ENCODE results near the gene OR56B1.
"Not testable (repeated sequence)": the region's sequence is repeated elsewhere in the genome, so short reads cannot be mapped to it uniquely, and the experiment has no call there.

The OR56B1 gene

DNA sequence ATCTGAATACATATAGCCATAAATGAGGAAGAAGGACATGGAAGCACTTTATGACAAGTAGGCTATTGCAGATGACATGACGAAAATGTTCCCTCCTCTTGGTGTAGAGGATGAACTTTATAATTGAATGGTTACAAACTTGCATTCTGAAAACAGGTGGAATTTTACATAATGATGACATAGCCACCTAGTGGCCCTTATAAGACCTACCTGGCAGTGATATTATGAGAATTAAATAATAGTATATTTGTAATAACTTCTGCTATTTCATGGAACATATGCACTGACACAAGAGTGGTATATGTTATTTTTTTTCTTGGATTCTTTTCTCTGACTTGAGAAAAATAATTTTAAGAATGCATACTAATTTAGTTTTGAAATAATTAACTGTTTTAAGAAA lies 23.7 kb upstream of the OR56B1 start:
- TF ChIP-seq, protein P1, sequence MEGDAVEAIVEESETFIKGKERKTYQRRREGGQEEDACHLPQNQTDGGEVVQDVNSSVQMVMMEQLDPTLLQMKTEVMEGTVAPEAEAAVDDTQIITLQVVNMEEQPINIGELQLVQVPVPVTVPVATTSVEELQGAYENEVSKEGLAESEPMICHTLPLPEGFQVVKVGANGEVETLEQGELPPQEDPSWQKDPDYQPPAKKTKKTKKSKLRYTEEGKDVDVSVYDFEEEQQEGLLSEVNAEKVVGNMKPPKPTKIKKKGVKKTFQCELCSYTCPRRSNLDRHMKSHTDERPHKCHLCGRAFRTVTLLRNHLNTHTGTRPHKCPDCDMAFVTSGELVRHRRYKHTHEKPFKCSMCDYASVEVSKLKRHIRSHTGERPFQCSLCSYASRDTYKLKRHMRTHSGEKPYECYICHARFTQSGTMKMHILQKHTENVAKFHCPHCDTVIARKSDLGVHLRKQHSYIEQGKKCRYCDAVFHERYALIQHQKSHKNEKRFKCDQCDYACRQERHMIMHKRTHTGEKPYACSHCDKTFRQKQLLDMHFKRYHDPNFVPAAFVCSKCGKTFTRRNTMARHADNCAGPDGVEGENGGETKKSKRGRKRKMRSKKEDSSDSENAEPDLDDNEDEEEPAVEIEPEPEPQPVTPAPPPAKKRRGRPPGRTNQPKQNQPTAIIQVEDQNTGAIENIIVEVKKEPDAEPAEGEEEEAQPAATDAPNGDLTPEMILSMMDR (conservative IDR thresholded peaks at IDR 0.05): peak; percentile 70
- no peak overlapping the region for H3K27ac ChIP-seq

DNA sequence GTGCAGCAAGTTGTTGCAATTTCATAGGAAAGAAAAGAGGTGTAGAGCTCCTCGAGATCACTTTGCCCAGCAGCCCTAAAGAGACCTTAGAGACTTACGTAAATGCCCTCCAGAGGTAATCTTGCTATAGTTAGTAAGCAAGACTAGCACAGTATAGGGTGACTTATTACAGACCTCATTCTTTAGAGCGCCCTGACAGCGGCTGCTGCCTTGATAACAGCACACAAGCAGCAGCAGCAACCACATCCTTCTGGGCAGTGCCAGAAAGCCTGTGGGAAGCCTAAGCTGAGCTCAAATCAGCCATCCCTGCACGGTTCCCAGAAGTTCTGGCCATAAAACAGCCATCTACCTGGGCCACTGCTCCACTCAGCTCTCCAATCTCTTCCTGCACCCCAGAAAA lies 22.6 kb upstream of the OR56B1 start:
- TF ChIP-seq, protein P1 (conservative IDR thresholded peaks at IDR 0.05): no peak
- H3K27ac ChIP-seq: no peak overlapping the region

DNA sequence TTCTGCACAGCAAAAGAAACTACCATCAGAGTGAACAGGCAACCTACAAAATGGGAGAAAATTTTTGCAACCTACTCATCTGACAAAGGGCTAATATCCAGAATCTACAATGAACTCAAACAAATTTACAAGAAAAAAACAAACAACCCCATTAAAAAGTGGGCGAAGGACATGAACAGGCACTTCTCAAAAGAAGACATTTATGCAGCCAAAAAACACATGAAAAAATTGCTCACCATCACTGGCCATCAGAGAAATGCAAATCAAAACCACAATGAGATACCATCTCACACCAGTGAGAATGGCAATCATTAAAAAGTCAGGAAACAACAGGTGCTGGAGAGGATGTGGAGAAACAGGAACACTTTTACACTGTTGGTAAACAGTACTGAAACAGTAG lies 19.7 kb upstream of the OR56B1 start:
- H3K27ac ChIP-seq: not testable (repeated sequence)

DNA sequence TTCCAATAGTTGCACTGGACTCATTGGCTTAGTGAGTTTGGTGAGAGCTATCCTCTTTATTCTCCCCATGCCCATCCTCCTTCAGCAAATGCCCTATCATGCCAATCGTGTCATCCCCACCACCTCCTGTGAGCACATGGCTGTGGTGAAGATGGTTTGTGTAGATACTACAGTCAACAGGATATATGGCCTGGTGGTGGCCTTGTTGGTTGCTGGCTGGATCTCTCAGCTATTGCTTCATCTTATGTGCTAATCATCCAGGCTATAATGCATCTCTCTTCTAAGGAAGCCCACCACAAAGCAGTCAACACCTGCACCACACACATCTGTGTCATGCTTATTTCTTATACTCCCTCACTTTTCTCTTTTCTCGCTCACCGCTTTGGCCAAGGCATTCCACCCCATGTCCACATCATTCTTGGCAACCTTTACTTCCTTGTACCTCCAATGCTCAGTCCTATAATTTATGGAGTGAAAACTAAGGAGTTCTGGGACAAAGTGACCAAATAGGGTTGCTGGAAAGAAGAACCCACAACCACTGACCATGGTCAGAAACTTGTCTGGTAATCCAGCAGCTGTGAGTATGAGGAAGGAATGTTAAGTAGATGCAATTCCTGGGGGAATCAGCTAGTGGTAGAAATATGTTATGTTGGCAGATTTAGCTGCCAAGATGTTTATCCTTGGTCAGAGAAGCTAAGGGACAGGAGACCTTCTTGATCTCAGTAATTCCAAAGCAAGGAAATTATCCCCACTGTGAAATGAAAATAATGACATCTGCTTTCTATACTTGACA lies 16.3 kb upstream of the OR56B1 start:
- TF ChIP-seq, protein P1 (conservative IDR thresholded peaks at IDR 0.05): no peak
- no peak overlapping the region for H3K27ac ChIP-seq

DNA sequence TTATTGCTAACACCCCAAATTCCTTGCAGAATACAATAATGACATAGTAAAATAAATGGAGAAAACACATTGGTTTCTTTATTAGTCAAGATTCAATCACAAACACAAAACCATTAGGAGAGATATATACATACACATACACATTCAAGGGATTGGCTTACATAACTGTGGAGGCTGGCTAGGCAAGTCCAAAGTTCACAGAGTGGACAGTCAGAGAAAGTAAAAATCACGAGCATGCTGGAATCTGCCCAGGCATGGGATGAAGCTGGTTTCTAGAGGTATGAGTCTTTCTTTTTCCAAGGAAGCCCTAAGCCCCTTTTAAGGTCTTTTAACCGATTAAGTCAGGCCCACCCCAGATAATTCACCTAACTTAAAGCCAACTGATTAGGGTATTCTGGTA lies 13.6 kb upstream of the OR56B1 start:
- H3K27ac ChIP-seq: no peak overlapping the region
- TF ChIP-seq, protein P1 (conservative IDR thresholded peaks at IDR 0.05): no peak

DNA sequence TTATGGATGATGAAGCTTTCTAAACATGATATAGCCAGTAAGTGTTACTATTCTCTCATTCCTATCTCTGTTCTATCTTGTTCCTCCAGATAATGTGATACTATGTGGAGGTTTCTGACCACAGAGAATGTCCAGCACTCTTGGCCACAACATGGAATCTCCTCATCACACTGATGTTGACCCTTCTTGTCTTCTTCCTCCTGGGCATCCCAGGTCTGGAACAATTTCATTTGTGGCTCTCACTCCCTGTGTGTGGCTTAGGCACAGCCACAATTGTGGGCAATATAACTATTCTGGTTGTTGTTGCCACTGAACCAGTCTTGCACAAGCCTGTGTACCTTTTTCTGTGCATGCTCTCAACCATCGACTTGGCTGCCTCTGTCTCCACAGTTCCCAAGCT lies 9.9 kb upstream of the OR56B1 start:
- no peak overlapping the region for H3K27ac ChIP-seq
- TF ChIP-seq, protein P1 (conservative IDR thresholded peaks at IDR 0.05): no peak

DNA sequence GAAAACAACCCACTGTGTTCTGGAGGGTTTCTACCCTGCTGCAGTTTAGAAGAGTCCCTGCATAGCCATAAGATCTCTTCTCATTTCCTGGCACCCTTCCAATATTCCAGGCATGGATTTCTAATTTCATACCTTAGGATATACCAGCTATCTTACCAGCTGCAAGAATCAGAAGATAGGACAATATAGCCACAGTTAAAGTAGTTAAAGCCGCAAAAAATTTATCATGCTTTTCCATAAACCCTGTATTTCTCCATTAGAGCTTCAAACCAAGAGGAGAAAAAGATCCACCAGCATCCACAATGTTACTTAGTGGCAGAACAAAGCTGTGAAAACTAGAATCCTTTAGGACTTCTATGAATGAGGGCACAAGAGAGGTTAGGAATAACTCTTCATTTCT lies 8.6 kb upstream of the OR56B1 start:
- no peak overlapping the region for H3K27ac ChIP-seq
- TF ChIP-seq, protein P1 (conservative IDR thresholded peaks at IDR 0.05): no peak

DNA sequence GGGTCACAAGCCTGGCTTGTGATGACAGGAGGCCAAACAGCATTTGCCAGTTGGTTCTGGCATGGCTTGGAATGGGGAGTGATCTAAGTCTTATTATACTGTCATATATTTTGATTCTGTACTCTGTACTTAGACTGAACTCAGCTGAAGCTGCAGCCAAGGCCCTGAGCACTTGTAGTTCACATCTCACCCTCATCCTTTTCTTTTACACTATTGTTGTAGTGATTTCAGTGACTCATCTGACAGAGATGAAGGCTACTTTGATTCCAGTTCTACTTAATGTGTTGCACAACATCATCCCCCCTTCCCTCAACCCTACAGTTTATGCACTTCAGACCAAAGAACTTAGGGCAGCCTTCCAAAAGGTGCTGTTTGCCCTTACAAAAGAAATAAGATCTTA lies 843 bp downstream of the OR56B1 start:
- no peak overlapping the region for H3K27ac ChIP-seq
- TF ChIP-seq, protein P1 (conservative IDR thresholded peaks at IDR 0.05): no peak

Measured in VCaP (cell line).